ENCODE measurements around the gene MARCHF10.

Gene MARCHF10

DNA sequence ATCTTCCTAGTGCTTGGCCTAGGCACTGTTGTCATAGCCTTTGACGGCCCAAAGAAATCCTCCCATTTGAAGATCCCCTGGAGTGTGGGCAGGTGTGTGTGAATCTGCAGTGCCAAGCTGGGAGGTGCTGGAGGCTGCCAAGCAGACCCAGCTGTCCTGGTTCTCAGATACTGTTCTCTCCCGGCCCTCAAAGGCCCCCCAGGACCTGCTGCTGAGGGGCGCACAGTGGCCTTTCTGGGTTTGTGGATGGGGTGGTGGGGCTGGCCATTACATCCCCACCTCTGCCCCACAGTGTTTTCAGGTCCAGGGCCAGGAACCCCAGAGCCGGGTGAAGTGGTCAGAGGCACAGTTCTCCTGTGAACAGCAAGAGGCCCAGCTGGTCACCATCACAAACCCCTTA is 120.1 kb downstream of the MARCHF10 start:
- no peak overlapping the region for H3K27ac ChIP-seq
- ChIA-PET POLR2A (ENCODE audit: low non-redundant PET) (no interaction called here), CTCF (no interaction called here)
- TF ChIP-seq CTCF (conservative IDR thresholded peaks at IDR 0.05; ENCODE audit: low read depth), result no peak
- no peak for DNase-seq (ENCODE audit: low spot score)

DNA sequence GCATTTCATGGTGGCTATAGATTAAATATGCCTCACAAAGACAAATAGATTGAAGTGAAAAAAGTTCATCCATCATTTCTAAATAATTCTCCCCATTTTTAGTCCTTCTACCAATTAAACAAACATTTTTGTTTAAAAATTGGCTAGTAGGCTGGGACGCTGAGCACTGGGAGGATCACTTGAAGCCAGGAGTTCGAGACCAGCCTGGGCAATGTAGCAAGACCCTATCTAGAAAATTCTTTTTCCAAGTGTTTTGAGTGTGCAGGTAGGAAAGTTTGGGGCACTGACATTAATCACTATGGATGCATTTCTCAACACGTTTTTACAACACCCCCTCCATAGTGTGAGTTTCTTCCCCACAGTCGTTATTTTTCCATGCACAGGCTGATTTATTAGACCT is 123.9 kb downstream of the MARCHF10 start:
- no peak for TF ChIP-seq CTCF (conservative IDR thresholded peaks at IDR 0.05; ENCODE audit: low read depth)
- DNase-seq (ENCODE audit: low spot score), result no peak
- ChIA-PET CTCF (no interaction called here), POLR2A (ENCODE audit: low non-redundant PET) (no interaction called here)
- H3K27ac ChIP-seq, result no peak overlapping the region

DNA sequence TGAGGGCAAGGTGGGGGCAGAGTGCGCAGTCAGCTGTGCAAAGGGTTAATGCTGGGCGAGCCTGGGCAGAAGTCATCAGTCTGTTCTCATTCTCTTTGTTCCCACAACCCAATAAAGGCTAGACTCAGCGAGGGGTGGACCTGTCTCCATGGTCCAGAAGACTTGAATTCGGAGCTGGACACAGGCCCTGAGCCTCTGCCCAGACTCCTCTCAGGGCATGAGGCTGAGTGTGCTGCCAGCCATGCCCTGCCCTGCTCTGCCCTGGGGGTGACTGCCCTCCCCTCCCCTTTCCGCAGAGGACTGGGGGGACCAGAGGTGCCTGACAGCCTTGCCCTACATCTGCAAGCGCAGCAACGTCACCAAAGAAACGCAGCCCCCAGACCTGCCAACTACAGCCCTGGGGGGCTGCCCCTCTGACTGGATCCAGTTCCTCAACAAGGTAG is 126.2 kb downstream of the MARCHF10 start:
- H3K27ac ChIP-seq, result peak overlapping the region; percentile 44
- TF ChIP-seq CTCF (conservative IDR thresholded peaks at IDR 0.05; ENCODE audit: low read depth), result no peak
- ChIA-PET CTCF (interaction anchor here (0.6 kb wide), 1 partner anchor 309 kb away, joined by 3 read pairs; no protein-coding TSS in a partner anchor), POLR2A (ENCODE audit: low non-redundant PET) (no interaction called here)
- no peak for DNase-seq (ENCODE audit: low spot score)

DNA sequence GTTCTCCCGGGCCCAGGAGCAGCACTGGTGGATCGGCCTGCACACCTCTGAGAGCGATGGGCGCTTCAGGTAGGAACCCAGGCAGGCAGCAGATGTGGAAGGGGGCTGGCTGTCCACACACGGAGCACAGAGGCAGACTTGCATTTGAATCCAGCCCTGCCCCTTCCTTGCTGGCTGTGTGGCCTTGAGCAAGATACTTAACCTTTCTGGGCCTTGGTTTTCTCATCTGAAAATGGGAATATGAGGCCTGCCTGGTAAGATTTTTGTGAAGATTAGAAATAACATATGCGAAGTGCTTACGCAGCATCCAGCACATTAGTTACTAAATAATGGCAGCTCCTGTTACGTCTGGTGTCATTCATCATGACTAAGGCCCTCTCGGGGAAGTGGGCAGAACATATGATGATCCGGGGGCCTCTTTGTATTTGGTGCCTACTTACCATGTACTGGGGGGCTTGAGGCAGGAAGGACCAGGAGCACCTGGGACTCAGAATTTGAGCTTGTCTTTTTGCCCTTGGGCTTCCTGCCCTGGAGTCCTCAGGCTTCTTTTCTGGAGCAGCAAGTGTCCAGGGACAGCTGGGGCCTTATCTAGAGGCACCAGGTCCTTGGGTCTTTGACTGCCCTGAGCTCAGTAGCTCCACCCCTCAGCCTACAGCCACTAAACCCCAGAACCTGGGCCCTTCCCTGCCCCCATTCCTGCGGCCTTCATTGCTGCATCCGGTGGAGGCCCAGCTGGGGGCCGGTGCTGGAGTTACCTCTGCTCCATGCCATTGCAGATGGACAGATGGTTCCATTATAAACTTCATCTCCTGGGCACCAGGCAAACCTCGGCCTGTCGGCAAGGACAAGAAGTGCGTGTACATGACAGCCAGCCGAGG is 126.8 kb downstream of the MARCHF10 start:
- peak overlapping the region; percentile 44 for H3K27ac ChIP-seq
- ChIA-PET POLR2A (ENCODE audit: low non-redundant PET) (no interaction called here), CTCF (interaction anchor here (0.6 kb wide), 1 partner anchor 310 kb away, joined by 3 read pairs; no protein-coding TSS in a partner anchor)
- DNase-seq (ENCODE audit: low spot score), result no peak
- no peak for TF ChIP-seq CTCF (conservative IDR thresholded peaks at IDR 0.05; ENCODE audit: low read depth)

GRCh38 chr17:62680541-62681052 is 127.5 kb downstream of the MARCHF10 start:
- DNase-seq (ENCODE audit: low spot score), result no peak
- CTCF ChIA-PET, result no interaction called here
- POLR2A ChIA-PET (ENCODE audit: low non-redundant PET), result no interaction called here
- H3K27ac ChIP-seq, result peak overlapping the region; percentile 19
- TF ChIP-seq CTCF (conservative IDR thresholded peaks at IDR 0.05; ENCODE audit: low read depth), result no peak

DNA sequence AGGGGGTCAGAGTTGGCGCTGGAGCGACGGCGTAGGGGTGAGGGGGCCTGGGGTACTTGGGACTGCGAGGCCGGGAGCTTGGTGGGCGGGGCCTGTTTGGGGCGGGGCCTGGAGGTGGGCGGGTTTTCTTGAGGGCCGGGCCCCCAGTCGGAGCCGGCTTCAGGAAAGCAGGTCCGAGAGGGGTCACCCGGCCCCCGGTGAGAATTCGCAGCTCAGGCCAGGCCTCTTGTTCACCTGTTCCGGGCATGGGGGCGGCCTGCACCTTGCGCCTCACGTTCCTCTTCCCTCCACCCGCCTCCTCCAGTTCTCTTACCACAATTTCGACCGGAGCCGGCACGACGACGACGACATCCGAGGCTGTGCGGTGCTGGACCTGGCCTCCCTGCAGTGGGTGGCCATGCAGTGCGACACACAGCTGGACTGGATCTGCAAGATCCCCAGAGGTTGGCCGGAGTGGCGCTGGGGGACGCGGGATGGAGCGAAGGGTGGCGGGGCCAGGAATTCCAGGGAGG is 128.2 kb downstream of the MARCHF10 start:
- peak overlapping the region; percentile 19 for H3K27ac ChIP-seq
- TF ChIP-seq CTCF (conservative IDR thresholded peaks at IDR 0.05; ENCODE audit: low read depth), result no peak
- DNase-seq (ENCODE audit: low spot score), result no peak
- ChIA-PET POLR2A (ENCODE audit: low non-redundant PET) (no interaction called here), CTCF (no interaction called here)
